Neural progenitor cell (in vitro differentiated cells): ENCODE measurements around the gene RPL3. TPM values are rescaled to one million over a fixed set of nuclear protein-coding genes. Genes with fewer than 3 reads are reported as not detected.

Source experiments
- DNase-seq: peaks from one replicate; pipeline ENCODE4 v3.0.0-alpha.2; 2016; ENCODE audit warnings: low spot score
- H2AFZ ChIP-seq: fragments of 200-600 bp; sonication (generic); replicated peaks from 2 replicates; pipeline ENCODE4 v1.6.1; 2016; ENCODE audit warnings: antibody characterized with exemption
- H3F3A ChIP-seq: fragments of 200-600 bp; sonication (generic); 2 replicates; pipeline ENCODE4 v1.6.1; 2016; ENCODE audit warnings: antibody characterized with exemption, low read depth
- H3K27ac ChIP-seq: fragments of 200-600 bp; sonication (generic); 2 replicates; pipeline ENCODE4 v1.5.1; 2016; ENCODE audit warnings: mild to moderate bottlenecking
- H3K27me3 ChIP-seq: fragments of 200-600 bp; sonication (generic); 2 replicates; pipeline ENCODE4 v1.6.1; 2016; ENCODE audit warnings: mild to moderate bottlenecking, moderate library complexity
- H3K36me3 ChIP-seq: fragments of 200-600 bp; sonication (generic); 2 replicates; pipeline ENCODE4 v1.5.1; 2016
- H3K4me1 ChIP-seq: fragments of 200-600 bp; sonication (generic); 2 replicates; pipeline ENCODE4 v1.6.1; 2016; ENCODE audit warnings: mixed run types
- H3K4me2 ChIP-seq: fragments of 200-600 bp; sonication (generic); 2 replicates; pipeline ENCODE4 v1.6.1; 2016
- H3K4me3 ChIP-seq: fragments of 200-600 bp; sonication (generic); 2 replicates; pipeline ENCODE4 v1.5.1; 2016
- H3K79me2 ChIP-seq: fragments of 200-600 bp; sonication (generic); 2 replicates; pipeline ENCODE4 v1.6.1; 2016; ENCODE audit warnings: low read depth
- H3K9ac ChIP-seq: fragments of 200-600 bp; sonication (generic); 2 replicates; pipeline ENCODE4 v1.6.1; 2016
- H3K9me3 ChIP-seq: fragments of 200-600 bp; sonication (generic); 2 replicates; pipeline ENCODE4 v1.5.1; 2016; ENCODE audit warnings: low read depth
- H4K20me1 ChIP-seq: fragments of 200-600 bp; sonication (generic); 2 replicates; pipeline ENCODE4 v1.6.1; 2016; ENCODE audit warnings: low read depth
- H3K27ac Mint-ChIP-seq: 3 replicates; pipeline ENCODE4 v1.8.0; 2021; ENCODE audit warnings: mixed read lengths
- H3K27me3 Mint-ChIP-seq: 2 replicates; pipeline ENCODE4 v1.8.0; 2022; ENCODE audit warnings: low read depth, mild to moderate bottlenecking, inconsistent platforms, moderate library complexity, mixed read lengths; ENCODE audit not compliant: insufficient read depth
- H3K36me3 Mint-ChIP-seq: 3 replicates; pipeline ENCODE4 v1.8.0; 2021; ENCODE audit warnings: mixed read lengths
- H3K4me1 Mint-ChIP-seq: 3 replicates; pipeline ENCODE4 v1.8.0; 2021; ENCODE audit warnings: mixed read lengths
- H3K4me3 Mint-ChIP-seq: 3 replicates; pipeline ENCODE4 v1.8.0; 2021; ENCODE audit warnings: mild to moderate bottlenecking, moderate library complexity, mixed read lengths
- H3K9me3 Mint-ChIP-seq: 3 replicates; pipeline ENCODE4 v1.8.0; 2020; ENCODE audit warnings: mixed read lengths
- EZH2 ChIP-seq: fragments of 200-600 bp; sonication (generic); IDR thresholded peaks from 2 replicates; pipeline ENCODE4 v1.6.1; 2017; ENCODE audit warnings: antibody characterized with exemption, mild to moderate bottlenecking, moderate library complexity
- EZH2phosphoT487 ChIP-seq: fragments of 200-600 bp; sonication (generic); IDR thresholded peaks from 2 replicates; pipeline ENCODE4 v1.6.1; 2017; ENCODE audit warnings: antibody characterized with exemption
- total RNA-seq: library from RNA; depleted of rRNA; stranded (reverse); fragments of >200 nt; gene quantifications from 2 replicates; pipeline ENCODE4 v1.2.3, GENCODE V29; 2015; ENCODE audit warnings: low replicate concordance
- TF ChIP-seq, protein P1 (sequence below): fragments of 200-600 bp; sonication (generic); IDR thresholded peaks from 2 replicates; pipeline ENCODE4 v1.5.1; 2017; ENCODE audit warnings: antibody characterized with exemption, mild to moderate bottlenecking

The RPL3 gene
- total RNA-seq, 1 donor from 2014 or later, result 3,021 TPM

DNA sequence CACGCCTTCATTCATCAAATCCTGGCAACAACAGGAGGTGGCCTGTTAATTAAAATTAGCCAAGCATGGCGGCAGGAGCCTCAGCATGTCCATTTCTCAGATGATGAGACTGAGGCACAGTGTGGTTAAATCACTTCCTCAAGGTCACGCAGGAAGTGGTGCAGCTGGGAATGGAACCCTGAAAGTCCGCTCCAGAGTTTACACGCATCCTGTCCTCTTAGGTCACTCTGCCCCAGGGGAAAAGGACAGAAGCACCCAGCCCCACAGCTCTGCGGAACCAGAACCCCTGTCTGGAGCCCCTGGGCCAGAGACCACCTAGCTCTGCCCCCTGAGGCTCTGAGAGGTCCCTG lies 19.6 kb downstream of the RPL3 start:
- H4K20me1 ChIP-seq, result no peaks in the 10 kb centered on the region
- TF ChIP-seq EZH2 (no peak), EZH2phosphoT487 (no peak)
- TF ChIP-seq, protein P1, sequence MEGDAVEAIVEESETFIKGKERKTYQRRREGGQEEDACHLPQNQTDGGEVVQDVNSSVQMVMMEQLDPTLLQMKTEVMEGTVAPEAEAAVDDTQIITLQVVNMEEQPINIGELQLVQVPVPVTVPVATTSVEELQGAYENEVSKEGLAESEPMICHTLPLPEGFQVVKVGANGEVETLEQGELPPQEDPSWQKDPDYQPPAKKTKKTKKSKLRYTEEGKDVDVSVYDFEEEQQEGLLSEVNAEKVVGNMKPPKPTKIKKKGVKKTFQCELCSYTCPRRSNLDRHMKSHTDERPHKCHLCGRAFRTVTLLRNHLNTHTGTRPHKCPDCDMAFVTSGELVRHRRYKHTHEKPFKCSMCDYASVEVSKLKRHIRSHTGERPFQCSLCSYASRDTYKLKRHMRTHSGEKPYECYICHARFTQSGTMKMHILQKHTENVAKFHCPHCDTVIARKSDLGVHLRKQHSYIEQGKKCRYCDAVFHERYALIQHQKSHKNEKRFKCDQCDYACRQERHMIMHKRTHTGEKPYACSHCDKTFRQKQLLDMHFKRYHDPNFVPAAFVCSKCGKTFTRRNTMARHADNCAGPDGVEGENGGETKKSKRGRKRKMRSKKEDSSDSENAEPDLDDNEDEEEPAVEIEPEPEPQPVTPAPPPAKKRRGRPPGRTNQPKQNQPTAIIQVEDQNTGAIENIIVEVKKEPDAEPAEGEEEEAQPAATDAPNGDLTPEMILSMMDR, result no peak
- H3K9ac ChIP-seq, result no peak overlapping the region
- no peaks in the 10 kb centered on the region for H3K36me3 ChIP-seq
- Mint-ChIP-seq H3K27ac (peak overlapping the region; percentile 79), H3K9me3 (no peaks in the 10 kb centered on the region), H3K36me3 (no peaks in the 10 kb centered on the region), H3K4me3 (peak overlapping the region; percentile 13), H3K27me3 (peaks cover 14% of the 10 kb centered on the region), H3K4me1 (peaks cover 34% of the 10 kb centered on the region)
- peaks cover 3% of the 10 kb centered on the region for H3K4me1 ChIP-seq
- no peak overlapping the region for H3K4me2 ChIP-seq
- H3K27me3 ChIP-seq, result no peaks in the 10 kb centered on the region
- no peak overlapping the region for H3K27ac ChIP-seq
- H2AFZ ChIP-seq, result peak overlapping the region; percentile 46
- H3K79me2 ChIP-seq, result no peaks in the 10 kb centered on the region
- H3F3A ChIP-seq, result peaks cover 7% of the 10 kb centered on the region
- H3K4me3 ChIP-seq, result no peak overlapping the region
- DNase-seq, result no peak
- no peaks in the 10 kb centered on the region for H3K9me3 ChIP-seq

DNA sequence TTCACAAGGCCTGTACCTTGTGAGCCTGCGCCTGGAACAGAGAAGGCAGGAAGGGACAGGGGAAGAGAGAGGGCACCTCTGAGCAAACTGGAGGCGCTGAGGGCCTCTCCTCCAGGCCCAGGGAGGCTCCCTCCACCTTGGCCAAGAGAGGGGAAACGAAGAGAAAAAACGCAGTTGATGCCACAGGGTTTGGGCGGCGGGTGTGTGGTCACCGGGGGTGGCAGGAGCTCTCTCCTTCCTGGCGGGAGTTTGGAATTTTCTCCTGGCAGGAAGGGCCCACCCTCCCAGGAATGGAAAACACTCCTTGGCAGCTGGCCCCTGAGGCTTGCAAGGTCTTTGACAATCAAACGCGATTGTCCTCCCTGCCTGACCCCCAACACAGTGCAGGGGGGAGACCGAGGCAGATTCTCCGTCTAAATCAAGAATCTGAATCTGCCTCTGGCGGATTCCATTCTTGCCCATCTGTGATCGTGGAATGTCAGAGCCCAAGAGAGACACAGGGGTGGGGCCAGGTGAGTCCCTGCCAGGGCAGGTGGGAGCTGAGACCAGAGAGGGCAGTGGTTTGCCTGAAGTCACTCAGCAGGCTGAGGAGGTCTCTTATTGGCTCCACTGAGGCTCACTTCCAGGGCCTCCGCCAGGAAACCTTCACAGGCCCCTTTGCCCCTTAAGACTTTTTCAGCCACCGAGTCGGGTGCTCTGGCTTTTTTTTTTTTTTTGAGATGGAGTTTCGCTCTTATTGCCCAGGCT lies 21.0 kb downstream of the RPL3 start:
- H3K79me2 ChIP-seq, result no peaks in the 10 kb centered on the region
- H3K4me1 Mint-ChIP-seq, result peaks cover 44% of the 10 kb centered on the region
- no peak overlapping the region for H3K9ac ChIP-seq
- H3K36me3 Mint-ChIP-seq, result no peaks in the 10 kb centered on the region
- peaks cover 3% of the 10 kb centered on the region for H3K4me1 ChIP-seq
- H3K4me2 ChIP-seq, result no peak overlapping the region
- H3K27ac Mint-ChIP-seq, result peak overlapping the region; percentile 96
- H3K4me3 Mint-ChIP-seq, result peak overlapping the region; percentile 52
- no peaks in the 10 kb centered on the region for H3K36me3 ChIP-seq
- TF ChIP-seq, protein P1, result no peak
- TF ChIP-seq EZH2phosphoT487, result no peak
- H3K27ac ChIP-seq, result no peak overlapping the region
- H4K20me1 ChIP-seq, result no peaks in the 10 kb centered on the region
- H3F3A ChIP-seq, result peaks cover 7% of the 10 kb centered on the region
- no peaks in the 10 kb centered on the region for H3K9me3 Mint-ChIP-seq
- no peaks in the 10 kb centered on the region for H3K27me3 ChIP-seq
- H2AFZ ChIP-seq, result no peak overlapping the region
- peaks cover 14% of the 10 kb centered on the region for H3K27me3 Mint-ChIP-seq
- no peak overlapping the region for H3K4me3 ChIP-seq
- no peaks in the 10 kb centered on the region for H3K9me3 ChIP-seq
- DNase-seq, result no peak

DNA sequence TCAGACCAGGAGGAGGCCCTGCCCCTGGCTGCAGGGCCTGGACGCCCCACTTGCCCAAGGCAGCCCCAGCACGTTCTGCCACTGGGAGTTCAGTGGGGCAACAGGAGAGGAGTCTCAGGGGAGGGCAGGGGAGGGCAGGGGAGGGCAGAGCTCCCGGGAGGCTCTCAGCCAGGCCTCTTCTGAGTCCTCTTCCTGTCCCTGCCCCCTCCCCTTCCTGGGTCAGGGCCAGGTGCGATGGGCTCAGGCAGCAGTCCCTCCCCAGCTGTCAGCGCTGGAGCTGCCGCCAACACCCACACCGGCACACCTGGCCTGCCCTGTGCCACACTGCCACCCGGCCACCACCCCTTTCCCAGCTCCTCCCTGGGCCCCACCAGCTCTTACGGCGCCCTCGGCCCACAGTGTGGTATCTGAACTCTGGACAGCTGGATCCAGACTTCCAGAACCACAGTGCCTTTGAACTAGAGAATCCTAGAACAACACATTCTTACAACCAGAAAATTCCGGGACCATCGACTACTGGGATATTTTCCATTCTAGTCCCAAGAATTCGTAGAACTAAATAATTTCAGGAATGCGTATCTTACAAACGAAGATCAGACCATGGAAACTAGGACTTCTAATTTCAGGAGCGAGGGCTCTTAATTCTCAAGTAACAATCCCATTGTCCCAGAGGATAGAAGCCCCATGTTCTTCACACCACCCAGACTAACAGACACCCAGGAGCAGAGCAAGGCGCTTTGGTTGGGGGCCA lies 21.8 kb downstream of the RPL3 start:
- H3K27ac Mint-ChIP-seq, result peak overlapping the region; percentile 96
- no peak overlapping the region for H2AFZ ChIP-seq

More for the DNA sequence above, 21.8 kb downstream of the RPL3 start:
- H3F3A ChIP-seq, result peaks cover 10% of the 10 kb centered on the region
- H3K9me3 ChIP-seq, result no peaks in the 10 kb centered on the region
- no peaks in the 10 kb centered on the region for H4K20me1 ChIP-seq
- no peaks in the 10 kb centered on the region for H3K27me3 ChIP-seq
- H3K4me3 ChIP-seq, result no peak overlapping the region
- peaks cover 48% of the 10 kb centered on the region for H3K4me1 Mint-ChIP-seq
- no peak overlapping the region for H3K27ac ChIP-seq
- no peaks in the 10 kb centered on the region for H3K9me3 Mint-ChIP-seq
- peaks cover 14% of the 10 kb centered on the region for H3K27me3 Mint-ChIP-seq
- no peak overlapping the region for H3K4me2 ChIP-seq
- no peaks in the 10 kb centered on the region for H3K36me3 Mint-ChIP-seq
- H3K36me3 ChIP-seq, result no peaks in the 10 kb centered on the region
- no peaks in the 10 kb centered on the region for H3K79me2 ChIP-seq
- TF ChIP-seq EZH2phosphoT487, result no peak
- H3K4me1 ChIP-seq, result peaks cover 6% of the 10 kb centered on the region
- peak overlapping the region; percentile 52 for H3K4me3 Mint-ChIP-seq
- no peak for DNase-seq
- no peak overlapping the region for H3K9ac ChIP-seq
